Hepatocyte (in vitro differentiated cells): ENCODE results near the gene MIS12. TPM values are rescaled to one million over a fixed set of nuclear protein-coding genes. Genes with fewer than 3 reads are reported as not detected.

Experiments used
- DNase-seq: peaks from one replicate; pipeline ENCODE4 v3.0.0-alpha.2; 2016; ENCODE audit warnings: low spot score
- H2AFZ ChIP-seq: fragments of 200-600 bp; sonication (generic); 2 replicates; pipeline ENCODE4 v1.6.0; 2016; ENCODE audit warnings: antibody characterized with exemption, mild to moderate bottlenecking
- H3K27ac ChIP-seq: fragments of 200-600 bp; sonication (generic); 2 replicates; pipeline ENCODE4 v1.5.1; 2016; ENCODE audit warnings: mild to moderate bottlenecking
- H3K27me3 ChIP-seq: fragments of 200-600 bp; sonication (generic); 2 replicates; pipeline ENCODE4 v1.6.1; 2016
- H3K36me3 ChIP-seq: fragments of 200-600 bp; sonication (generic); replicated peaks from 2 replicates; pipeline ENCODE4 v1.5.1; 2016; ENCODE audit warnings: low read depth; ENCODE audit not compliant: insufficient read depth
- H3K4me1 ChIP-seq: fragments of 200-600 bp; sonication (generic); 2 replicates; pipeline ENCODE4 v1.5.1; 2016; ENCODE audit warnings: mild to moderate bottlenecking, moderate library complexity; ENCODE audit not compliant: insufficient read depth
- H3K4me2 ChIP-seq: fragments of 200-600 bp; sonication (generic); 2 replicates; pipeline ENCODE4 v1.6.0; 2016
- H3K4me3 ChIP-seq: fragments of 200-600 bp; sonication (generic); 2 replicates; pipeline ENCODE4 v1.5.1; 2016; ENCODE audit warnings: mild to moderate bottlenecking
- H3K79me2 ChIP-seq: fragments of 200-600 bp; sonication (generic); 2 replicates; pipeline ENCODE4 v1.6.0; 2017; ENCODE audit warnings: mild to moderate bottlenecking
- H3K9me2 ChIP-seq: fragments of 200-600 bp; sonication (generic); replicated peaks from 2 replicates; pipeline ENCODE4 v1.6.0; 2017; ENCODE audit warnings: mild to moderate bottlenecking; ENCODE audit not compliant: insufficient read depth
- H3K9me3 ChIP-seq: fragments of 200-600 bp; sonication (generic); 2 replicates; pipeline ENCODE4 v1.5.1; 2016; ENCODE audit warnings: low read depth, mild to moderate bottlenecking
- H4K20me1 ChIP-seq: fragments of 200-600 bp; sonication (generic); 2 replicates; pipeline ENCODE4 v1.6.0; 2016; ENCODE audit warnings: mild to moderate bottlenecking; ENCODE audit not compliant: insufficient read depth, poor library complexity, severe bottlenecking
- CTCF ChIP-seq: fragments of 200-600 bp; sonication (generic); IDR thresholded peaks from 2 replicates; pipeline ENCODE4 v1.5.1; 2016; ENCODE audit warnings: antibody characterized with exemption, mild to moderate bottlenecking; ENCODE audit not compliant: poor library complexity
- EZH2 ChIP-seq: fragments of 200-600 bp; sonication (generic); IDR thresholded peaks from 2 replicates; pipeline ENCODE4 v1.6.1; 2016; ENCODE audit warnings: antibody characterized with exemption, mild to moderate bottlenecking, borderline replicate concordance
- EZH2phosphoT487 ChIP-seq: fragments of 200-600 bp; sonication (generic); IDR thresholded peaks from one replicate; pipeline ENCODE4 v1.6.1; 2018; ENCODE audit warnings: antibody characterized with exemption, mild to moderate bottlenecking, low read depth, moderate library complexity; ENCODE audit not compliant: unreplicated experiment, severe bottlenecking
- WGBS: methylation state at CpG from one replicate; pipeline ENCODE4 v1.1.6; 2016; ENCODE audit warnings: low lambda C conversion rate; ENCODE audit errors: missing lambda C conversion rate; 5-methylcytosine and 5-hydroxymethylcytosine counted together
- polyA plus RNA-seq: library from polyadenylated mRNA; unstranded; fragments of >200 nt; fragmentation: Nextera tagmentation; extraction: Ambion mirVana; gene quantifications from 2 replicates; pipeline ENCODE4 v1.2.1, GENCODE V29; 2016
- total RNA-seq: library from RNA; depleted of rRNA; stranded (reverse); fragments of >200 nt; gene quantifications from 2 replicates; pipeline ENCODE4 v1.2.3, GENCODE V29; 2014

Gene MIS12
- total and polyA plus RNA-seq, 2 experiments from 2014 or later: 20.8 to 33.0 TPM

GRCh38 chr17:5468075-5468473 is 18.3 kb upstream of the MIS12 start:
- TF ChIP-seq CTCF: no peak
- no peak for TF ChIP-seq EZH2phosphoT487
- TF ChIP-seq EZH2: no peak
- H3K27me3 ChIP-seq: no peaks in the 10 kb centered on the region
- H3K36me3 ChIP-seq: no peaks in the 10 kb centered on the region
- under 1% methylated on average over 17 of the region's 17 CpGs for WGBS
- no peak for DNase-seq
- H3K27ac ChIP-seq: peak overlapping the region; percentile 32
- peak overlapping the region; percentile 73 for H3K4me3 ChIP-seq
- peak overlapping the region; percentile 67 for H2AFZ ChIP-seq
- peaks cover 9% of the 10 kb centered on the region for H3K4me1 ChIP-seq
- H3K79me2 ChIP-seq: peaks cover 53% of the 10 kb centered on the region
- H3K9me2 ChIP-seq: no peaks in the 10 kb centered on the region
- no peaks in the 10 kb centered on the region for H3K9me3 ChIP-seq
- H3K4me2 ChIP-seq: peak overlapping the region; percentile 92
- H4K20me1 ChIP-seq: no peaks in the 10 kb centered on the region

GRCh38 chr17:5472511-5472910 is 13.9 kb upstream of the MIS12 start:
- no peak overlapping the region for H3K4me3 ChIP-seq
- H3K9me3 ChIP-seq: no peaks in the 10 kb centered on the region
- H3K9me2 ChIP-seq: no peaks in the 10 kb centered on the region
- no peaks in the 10 kb centered on the region for H3K27me3 ChIP-seq
- H4K20me1 ChIP-seq: no peaks in the 10 kb centered on the region
- peaks cover 12% of the 10 kb centered on the region for H3K79me2 ChIP-seq
- H3K4me1 ChIP-seq: no peaks in the 10 kb centered on the region
- no peak overlapping the region for H3K27ac ChIP-seq
- DNase-seq: no peak
- H2AFZ ChIP-seq: no peak overlapping the region
- no peak overlapping the region for H3K4me2 ChIP-seq
- H3K36me3 ChIP-seq: peaks cover 4% of the 10 kb centered on the region
- TF ChIP-seq EZH2 (no peak), CTCF (no peak), EZH2phosphoT487 (no peak)
- whole genome bisulfite sequencing: 88% methylated on average over 3 of the region's 3 CpGs

- WGBS: 88% methylated on average over 2 of the region's 2 CpGs
- H3K4me3 ChIP-seq: no peak overlapping the region
- no peaks in the 10 kb centered on the region for H3K9me3 ChIP-seq
Observed at GRCh38 chr17:5473906-5474305, 12.5 kb upstream of the MIS12 start.

More at GRCh38 chr17:5473906-5474305, 12.5 kb upstream of the MIS12 start:
- Histone ChIP-seq H3K27me3 (no peaks in the 10 kb centered on the region), H4K20me1 (no peaks in the 10 kb centered on the region), H3K4me1 (no peaks in the 10 kb centered on the region), H3K9me2 (no peaks in the 10 kb centered on the region), H3K79me2 (peaks cover 3% of the 10 kb centered on the region), H3K27ac (no peak overlapping the region), H3K4me2 (no peak overlapping the region), H2AFZ (no peak overlapping the region), H3K36me3 (peaks cover 4% of the 10 kb centered on the region)
- TF ChIP-seq EZH2 (no peak), EZH2phosphoT487 (no peak), CTCF (no peak)
- no peak for DNase-seq
